OCI-LY7 (cell line): ENCODE measurements around the gene ULK1. TPM values are rescaled to one million over a fixed set of nuclear protein-coding genes. Genes with fewer than 3 reads are reported as not detected.

Experiments used
- BruUV-seq: library from RNA; stranded (reverse); fragments of 400-500 nt; replicated peaks from 2 replicates; lab custom pipeline; 2021; lab: Mats Ljungman, UMichigan
- CTCF ChIA-PET: fragments of 300-600 bp; sonication (Branson Sonifier 250); formaldehyde crosslinking; loops from one replicate; lab custom pipeline; 2022; ENCODE audit warnings: antibody characterized with exemption; ENCODE audit not compliant: unreplicated experiment; lab: Charles Lee
- POLR2A ChIA-PET: fragments of 300-600 bp; sonication (Branson Sonifier 250); formaldehyde crosslinking; loops from one replicate; lab custom pipeline; 2022; ENCODE audit warnings: antibody characterized with exemption; lab: Charles Lee
- DNase-seq: peaks from one replicate; pipeline ENCODE4 v3.0.0-alpha.2; 2015; ENCODE audit warnings: low spot score
- H2AFZ ChIP-seq: fragments of 200-600 bp; sonication (generic), shearing (Covaris generic); 2 replicates; pipeline ENCODE4 v1.6.1; 2014; ENCODE audit warnings: mild to moderate bottlenecking, antibody characterized with exemption, low read length, moderate library complexity
- H3K27ac ChIP-seq: fragments of 200-600 bp; sonication (generic); 2 replicates; pipeline ENCODE4 v1.5.1; 2014; ENCODE audit warnings: mixed run types, low read depth, mild to moderate bottlenecking, moderate library complexity, low read length, inconsistent platforms; ENCODE audit not compliant: poor library complexity, severe bottlenecking
- H3K36me3 ChIP-seq: fragments of 200-600 bp; sonication (generic); 2 replicates; pipeline ENCODE4 v1.6.1; 2014; ENCODE audit warnings: mild to moderate bottlenecking, antibody characterized with exemption, low read length, moderate library complexity, mixed read lengths; ENCODE audit not compliant: insufficient read depth
- H3K4me1 ChIP-seq: fragments of 200-600 bp; sonication (generic); 2 replicates; pipeline ENCODE4 v1.5.1; 2014; ENCODE audit warnings: mild to moderate bottlenecking, low read length; ENCODE audit not compliant: insufficient read depth, poor library complexity, severe bottlenecking
- H3K4me2 ChIP-seq: fragments of 200-600 bp; sonication (generic); 2 replicates; pipeline ENCODE4 v1.6.1; 2014; ENCODE audit warnings: mild to moderate bottlenecking, low read length
- H3K4me3 ChIP-seq: fragments of 200-600 bp; sonication (generic); 2 replicates; pipeline ENCODE4 v1.5.1; 2014; ENCODE audit warnings: mild to moderate bottlenecking, low read depth, low read length; ENCODE audit not compliant: poor library complexity, severe bottlenecking
- H3K79me2 ChIP-seq: fragments of 200-600 bp; sonication (generic); 2 replicates; pipeline ENCODE4 v1.6.1; 2016; ENCODE audit warnings: low read depth, mild to moderate bottlenecking, low read length, moderate library complexity, mixed read lengths; ENCODE audit not compliant: insufficient read depth
- H3K9me2 ChIP-seq: fragments of 200-600 bp; sonication (generic); 2 replicates; pipeline ENCODE4 v1.6.1; 2016; ENCODE audit warnings: mild to moderate bottlenecking, low read length, mixed read lengths; ENCODE audit not compliant: insufficient read depth
- H3K9me3 ChIP-seq: fragments of 200-600 bp; sonication (generic); 2 replicates; pipeline ENCODE4 v1.6.1; 2014; ENCODE audit warnings: mild to moderate bottlenecking, mixed run types, low read length, mixed read lengths
- H4K20me1 ChIP-seq: fragments of 200-600 bp; sonication (generic); 2 replicates; pipeline ENCODE4 v1.6.1; 2014; ENCODE audit warnings: mild to moderate bottlenecking, antibody characterized with exemption, low read length, moderate library complexity, mixed read lengths; ENCODE audit not compliant: insufficient read depth
- CTCF ChIP-seq: fragments of 200-600 bp; sonication (generic); conservative IDR thresholded peaks from 2 replicates; pipeline ENCODE4 v1.5.1; 2014; ENCODE audit warnings: mild to moderate bottlenecking, antibody characterized with exemption, low read length, moderate library complexity, mixed read lengths
- EZH2phosphoT487 ChIP-seq: fragments of 200-600 bp; sonication (generic); IDR thresholded peaks from 2 replicates; pipeline ENCODE4 v1.6.1; 2018; ENCODE audit warnings: low read depth, borderline replicate concordance, mild to moderate bottlenecking, mixed run types, antibody characterized with exemption, low read length, moderate library complexity, mixed read lengths
- intact Hi-C: fragments of 100-400 bp; cut with micrococcal nuclease; formaldehyde crosslinking; loops from one replicate; pipeline ENCODE4 v1.10.0; 2022; ENCODE audit not compliant: unreplicated experiment
- total RNA-seq, 2 experiments: library from RNA; depleted of rRNA in 1 of 2; stranded (reverse); fragments of >200 nt in 1 of 2; shearing (Covaris generic) in 1 of 2; gene quantifications; 2 replicates each; pipeline ENCODE4 v1.2.3, GENCODE V29; 2014 to 2022

ULK1 gene
- total RNA-seq, 2 experiments from 2014 or later = 4.3 to 15.5 TPM

GRCh38 chr12:131914179-131914702 lies 19.8 kb downstream of the ULK1 start:
- H3K4me1 ChIP-seq = no peaks in the 10 kb centered on the region
- H3K4me3 ChIP-seq = no peak overlapping the region
- no peaks in the 10 kb centered on the region for H3K79me2 ChIP-seq
- no peaks in the 10 kb centered on the region for H3K36me3 ChIP-seq
- no peak overlapping the region for H2AFZ ChIP-seq
- no peak overlapping the region for H3K27ac ChIP-seq
- ChIA-PET POLR2A (no interaction called here), CTCF (no interaction called here)
- no peak overlapping the region for H3K4me2 ChIP-seq
- no peaks in the 10 kb centered on the region for H3K9me2 ChIP-seq
- no peak for TF ChIP-seq EZH2phosphoT487
- no peak for TF ChIP-seq CTCF
- no peaks in the 10 kb centered on the region for H3K9me3 ChIP-seq
- H4K20me1 ChIP-seq = no peaks in the 10 kb centered on the region
- intact Hi-C loops = no loop called here
- no TSS peak for BruUV-seq
- no peak for DNase-seq

GRCh38 chr12:131915000-131915689 lies 20.7 kb downstream of the ULK1 start:
- no peaks in the 10 kb centered on the region for H4K20me1 ChIP-seq
- no TSS peak for BruUV-seq
- intact Hi-C loops = no loop called here
- no peak overlapping the region for H2AFZ ChIP-seq
- POLR2A ChIA-PET = no interaction called here
- no peak overlapping the region for H3K4me3 ChIP-seq
- CTCF ChIA-PET = no interaction called here
- H3K4me1 ChIP-seq = no peaks in the 10 kb centered on the region
- H3K4me2 ChIP-seq = no peak overlapping the region
- H3K79me2 ChIP-seq = no peaks in the 10 kb centered on the region
- H3K9me2 ChIP-seq = no peaks in the 10 kb centered on the region
- TF ChIP-seq EZH2phosphoT487 (no peak), CTCF (no peak)
- no peaks in the 10 kb centered on the region for H3K9me3 ChIP-seq
- DNase-seq = no peak
- no peak overlapping the region for H3K27ac ChIP-seq
- H3K36me3 ChIP-seq = no peaks in the 10 kb centered on the region

GRCh38 chr12:131915823-131916222 lies 21.4 kb downstream of the ULK1 start:
- no peaks in the 10 kb centered on the region for H3K36me3 ChIP-seq
- intact Hi-C loops = no loop called here

More at GRCh38 chr12:131915823-131916222, 21.4 kb downstream of the ULK1 start:
- H3K4me1 ChIP-seq = no peaks in the 10 kb centered on the region
- DNase-seq = no peak
- no peaks in the 10 kb centered on the region for H3K79me2 ChIP-seq
- H3K4me3 ChIP-seq = no peak overlapping the region
- H3K9me3 ChIP-seq = no peaks in the 10 kb centered on the region
- CTCF ChIA-PET = no interaction called here
- TF ChIP-seq CTCF = no peak
- TF ChIP-seq EZH2phosphoT487 = no peak
- no peaks in the 10 kb centered on the region; the same call in 1 of the 2 replicates for H4K20me1 ChIP-seq
- no peak overlapping the region for H3K4me2 ChIP-seq
- no TSS peak for BruUV-seq
- no peak overlapping the region for H2AFZ ChIP-seq
- no peak overlapping the region for H3K27ac ChIP-seq
- POLR2A ChIA-PET = no interaction called here
- H3K9me2 ChIP-seq = no peaks in the 10 kb centered on the region
